GM18519 (cell line): Measurements from ENCODE around the gene TBC1D10B.
"Not testable (repeated sequence)": the region's sequence is repeated elsewhere in the genome, so short reads cannot be mapped to it uniquely, and the experiment has no call there.

Source experiments
- ATAC-seq: cut with Tn5 transposase; IDR thresholded peaks from one replicate; pipeline ENCODE4 v1.9.1; 2021; ENCODE audit warnings: mild to moderate bottlenecking, moderate library complexity; ENCODE audit not compliant: unreplicated experiment, low FRiP score

Gene TBC1D10B

DNA sequence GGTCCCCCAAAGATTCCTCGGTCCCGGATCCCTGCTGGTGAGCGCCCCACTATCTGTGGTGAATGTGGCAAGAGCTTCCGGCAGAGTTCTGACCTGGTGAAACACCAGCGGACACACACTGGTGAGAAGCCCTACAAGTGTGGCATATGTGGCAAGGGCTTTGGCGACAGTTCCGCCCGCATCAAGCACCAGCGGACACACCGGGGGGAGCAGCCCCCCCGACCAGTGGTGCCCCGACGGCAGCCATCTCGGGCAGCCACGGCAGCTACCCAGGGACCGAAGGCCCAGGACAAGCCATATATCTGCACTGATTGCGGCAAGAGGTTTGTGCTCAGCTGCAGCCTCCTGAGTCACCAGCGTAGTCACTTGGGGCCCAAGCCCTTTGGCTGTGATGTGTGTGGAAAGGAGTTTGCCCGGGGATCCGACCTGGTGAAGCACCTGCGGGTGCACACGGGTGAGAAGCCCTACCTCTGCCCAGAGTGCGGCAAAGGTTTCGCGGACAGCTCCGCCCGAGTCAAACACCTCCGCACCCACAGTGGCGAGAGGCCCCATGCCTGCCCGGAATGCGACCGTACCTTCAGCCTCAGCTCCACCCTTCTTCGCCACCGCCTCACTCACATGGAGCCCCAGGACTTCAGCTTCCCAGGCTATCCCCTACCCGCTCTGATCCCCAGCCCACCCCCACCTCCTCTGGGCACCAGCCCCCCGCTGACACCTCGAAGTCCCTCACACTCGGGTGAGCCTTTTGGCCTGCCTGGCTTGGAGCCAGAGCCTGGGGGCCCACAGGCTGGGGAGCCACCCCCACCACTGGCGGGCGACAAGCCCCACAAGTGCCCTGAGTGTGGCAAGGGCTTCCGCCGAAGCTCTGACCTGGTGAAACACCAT, 27.7 kb upstream of the TBC1D10B start:
- ATAC-seq: no peak

DNA sequence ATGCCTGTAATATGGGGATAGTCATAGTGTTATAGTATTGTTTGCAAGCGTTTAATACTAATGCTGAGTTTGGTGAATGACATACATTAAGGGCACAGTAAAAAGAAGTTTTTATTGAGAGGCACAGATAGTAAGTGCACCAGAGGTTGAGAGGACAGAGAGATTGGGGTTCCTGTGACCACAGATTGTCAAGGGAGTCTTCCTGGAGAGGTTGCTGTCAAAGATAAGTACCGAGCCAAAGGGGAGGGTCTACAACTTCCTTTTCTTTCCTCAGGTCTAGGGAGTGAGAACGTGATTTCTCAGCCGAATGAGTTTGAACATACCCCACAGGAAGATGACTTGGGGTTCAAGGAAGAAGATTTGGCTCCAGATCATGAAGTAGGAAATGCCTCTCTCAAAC, 26.8 kb upstream of the TBC1D10B start:
- ATAC-seq: no peak

DNA sequence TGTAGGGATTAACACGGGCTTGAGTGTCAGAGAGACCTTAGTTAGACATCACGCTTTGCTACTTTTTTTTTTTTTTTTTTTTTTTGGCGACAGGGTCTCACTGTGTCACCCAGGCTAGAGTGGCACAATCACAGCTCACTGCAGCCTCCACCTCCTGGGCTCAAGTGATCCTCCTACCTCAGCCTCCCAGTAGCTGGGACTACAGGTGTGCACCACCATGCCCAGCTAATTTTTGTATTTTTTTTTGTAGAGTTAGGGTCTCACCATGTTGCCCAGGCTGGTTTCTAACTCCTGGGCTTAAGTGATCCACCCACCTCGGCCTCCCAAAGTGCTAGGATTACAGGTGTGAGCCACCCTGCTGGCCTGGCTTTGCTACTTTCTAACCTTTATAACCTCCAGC, 26.3 kb upstream of the TBC1D10B start:
- ATAC-seq: not testable (repeated sequence)

DNA sequence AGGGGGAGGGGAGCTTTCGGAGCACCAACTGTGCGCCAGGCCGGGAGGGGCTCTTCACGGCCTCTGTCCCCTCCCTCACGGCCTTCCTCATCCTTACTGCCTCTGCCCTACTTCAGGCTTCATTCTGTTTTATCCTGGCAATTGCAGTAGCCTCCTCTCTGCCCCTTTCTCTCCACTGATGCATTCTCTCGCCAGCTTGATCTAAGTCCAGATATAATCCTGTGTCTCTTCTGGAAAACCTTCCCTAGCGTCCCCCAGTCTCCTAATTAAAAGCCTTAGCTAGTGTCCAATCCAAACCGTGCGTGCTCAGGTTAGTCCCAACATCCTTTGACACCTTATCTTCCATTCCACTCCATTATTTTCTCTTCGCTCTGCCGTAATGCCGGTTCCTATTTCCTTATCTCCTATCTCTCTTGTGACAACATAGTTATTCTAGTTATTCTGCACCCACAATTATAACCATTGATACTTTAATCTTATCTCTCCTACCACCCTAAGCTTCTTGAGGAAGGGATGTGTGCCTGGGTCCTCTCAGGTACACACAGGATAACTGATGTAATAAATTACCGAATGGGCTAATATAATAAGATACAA, 25.8 kb upstream of the TBC1D10B start:
- ATAC-seq: no peak

DNA sequence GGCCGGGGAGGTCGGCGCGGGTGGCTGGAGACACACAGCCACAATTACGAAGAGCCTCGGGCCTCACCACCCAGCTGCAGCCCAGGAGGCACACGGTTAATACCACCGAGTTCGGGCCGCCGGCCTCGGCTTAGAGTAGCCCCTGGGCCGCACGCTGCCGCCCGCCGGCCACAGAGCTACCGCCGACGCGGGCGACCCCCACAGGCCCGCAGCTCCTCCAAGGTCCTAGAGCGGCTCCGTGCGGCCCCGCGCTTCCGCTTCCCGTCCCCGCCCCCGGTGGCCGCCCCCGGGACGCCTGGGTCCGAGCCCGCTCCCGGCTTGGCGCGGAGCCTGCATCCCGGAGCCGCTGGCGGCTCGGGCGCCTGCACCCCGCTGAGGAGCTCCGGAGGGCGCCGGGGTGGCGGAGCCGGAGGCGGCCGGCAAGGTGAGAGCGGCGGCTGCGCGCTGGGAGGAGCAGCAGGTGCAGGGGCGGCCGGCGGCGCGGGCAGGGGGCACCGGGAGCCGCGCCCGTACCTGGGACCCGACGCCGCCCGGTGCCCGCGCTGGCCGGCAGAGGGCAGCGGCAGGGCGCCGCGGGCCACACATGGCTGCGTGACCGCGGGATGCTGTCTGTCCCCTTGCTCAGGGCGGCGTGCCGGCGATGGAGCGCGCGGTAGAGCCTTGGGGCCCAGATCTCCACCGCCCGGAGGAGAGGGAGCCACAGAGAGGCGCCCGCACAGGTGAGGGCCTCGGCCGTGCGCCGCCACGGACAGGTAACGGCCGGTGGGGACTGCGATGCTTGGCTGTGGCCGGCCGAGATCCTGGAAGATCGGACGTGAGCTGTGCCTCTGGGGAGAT, 25.1 kb upstream of the TBC1D10B start, which contains the start of gene ZNF48:
Gene ZNF48 (plus strand): TSS at position 266 of the 837 bp plus-strand sequence. CDS start 375 bp downstream, at position 641.
- no peak for ATAC-seq

DNA sequence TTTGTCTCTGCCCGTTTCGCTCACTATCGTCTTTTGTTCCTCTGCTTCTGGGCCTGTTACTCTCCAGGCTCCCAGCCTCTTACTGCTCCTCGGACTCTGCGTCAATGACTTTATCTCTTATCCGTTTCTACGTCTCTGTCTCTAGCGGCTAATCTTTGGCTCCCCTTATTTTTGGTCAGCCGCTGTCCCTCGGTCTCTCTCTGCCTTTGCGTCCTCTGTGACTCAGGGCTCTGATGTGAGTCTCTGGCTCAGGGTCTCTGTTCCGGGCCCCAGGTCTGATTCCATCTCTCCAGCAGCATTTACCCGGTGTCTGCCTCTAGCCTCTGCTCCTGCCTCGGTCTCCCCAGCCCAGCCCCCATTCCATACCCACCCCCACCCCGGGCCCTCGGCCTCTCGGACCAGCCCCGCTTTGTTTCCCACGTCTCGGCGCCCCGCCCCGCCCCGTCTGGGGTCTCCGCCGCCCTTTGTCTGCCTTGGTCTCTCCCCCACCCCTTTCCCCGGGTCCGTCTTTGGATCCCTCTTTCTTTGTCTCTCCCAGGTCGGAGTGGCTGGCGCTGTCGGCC, 24.4 kb upstream of the TBC1D10B start:
- no peak for ATAC-seq

DNA sequence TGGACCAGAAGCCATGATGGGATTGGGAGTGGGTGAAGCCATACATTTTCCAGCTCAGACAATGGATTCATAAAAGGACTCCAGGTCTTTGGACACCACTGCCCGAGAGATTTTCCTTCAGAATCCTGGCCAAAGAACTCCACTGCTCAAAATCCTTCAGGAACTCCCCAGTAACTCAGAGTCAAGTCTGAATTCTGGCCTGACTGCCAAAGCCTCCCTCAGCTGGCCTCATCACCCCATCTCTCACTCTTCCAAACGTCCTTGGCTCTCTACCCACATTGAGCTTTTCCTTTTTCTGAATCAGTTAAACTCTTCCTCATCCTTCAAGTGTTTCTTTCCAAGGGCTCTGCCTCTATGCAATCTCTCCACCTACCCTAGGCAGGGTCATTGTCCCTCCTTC, 13.2 kb upstream of the TBC1D10B start:
- no peak for ATAC-seq

DNA sequence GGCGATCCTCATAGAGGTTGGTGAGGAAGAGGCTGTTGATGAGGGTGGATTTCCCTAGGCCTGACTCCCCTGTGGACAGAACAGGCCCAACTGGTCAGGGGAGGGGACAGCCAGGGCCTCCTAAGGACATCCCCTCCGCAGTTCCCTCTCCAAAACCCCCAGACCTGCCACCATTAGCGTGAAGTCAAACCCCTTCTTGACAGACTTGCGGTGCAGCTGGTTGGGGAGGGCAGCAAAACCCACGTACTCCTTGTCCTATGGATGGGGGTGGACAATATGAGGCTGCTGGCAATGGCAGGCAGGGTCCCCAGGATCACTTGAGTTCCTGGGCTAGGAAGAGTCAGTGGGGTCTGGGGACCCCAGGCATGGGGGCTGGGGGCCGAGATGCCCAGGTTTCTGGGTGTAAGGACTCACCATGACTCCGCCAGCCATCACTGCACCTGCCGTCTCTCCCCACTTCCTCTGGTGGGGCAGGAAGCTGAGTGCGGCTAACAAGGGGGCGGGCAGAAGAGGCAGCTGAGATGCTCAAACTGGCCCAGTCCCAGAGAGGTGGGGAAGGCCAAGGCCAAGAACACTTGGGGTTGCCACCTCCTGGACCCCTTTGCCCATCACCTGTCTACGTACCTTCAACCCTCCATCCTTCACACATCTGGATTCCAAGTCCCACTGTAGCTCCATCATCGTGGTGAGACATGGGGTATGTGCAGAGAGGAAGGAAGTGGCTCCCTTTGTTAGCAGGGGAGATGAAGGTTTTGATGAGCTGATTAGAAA, 12.0 kb upstream of the TBC1D10B start, which contains the start of gene SEPTIN1:
Gene SEPTIN1 (minus strand): TSS at position 451 of the 771 bp plus-strand sequence. CDS start 19 bp downstream, at position 432.
- ATAC-seq: no peak

DNA sequence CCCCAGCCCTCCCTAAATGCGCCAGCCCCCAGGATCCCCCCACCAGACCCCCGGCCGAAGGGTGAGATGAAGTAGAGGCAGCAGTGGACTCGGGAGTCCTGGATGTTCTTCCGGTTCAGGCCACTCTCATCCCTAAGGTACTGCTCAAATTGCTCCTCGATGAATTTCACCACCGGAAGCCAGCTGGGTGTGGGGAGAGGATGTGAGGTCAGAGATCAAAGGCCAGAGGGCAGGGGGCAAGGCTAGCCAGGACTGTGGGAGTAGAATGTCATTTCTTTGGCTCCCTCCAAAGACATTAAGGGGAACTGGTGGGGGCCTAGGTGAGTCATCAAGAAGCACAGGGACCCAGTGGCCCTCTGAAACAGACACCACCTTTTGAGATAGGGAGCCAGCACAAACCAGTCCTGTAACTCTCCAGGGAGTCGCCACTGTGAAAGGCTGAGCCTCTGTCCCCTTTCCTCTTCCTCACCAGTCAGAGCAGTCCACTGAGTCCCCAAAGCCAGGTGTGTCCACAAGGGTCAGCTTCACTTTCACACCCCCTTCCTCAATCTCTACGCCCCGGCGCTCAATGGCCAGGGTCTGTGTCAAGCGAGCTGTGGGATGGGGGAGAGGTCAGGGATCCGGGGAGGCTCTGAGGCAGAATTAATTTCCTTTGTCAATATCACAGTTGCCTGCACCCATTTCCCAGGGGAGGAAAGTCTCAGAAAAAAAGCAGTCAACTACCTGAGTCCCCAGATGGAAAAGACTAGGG, 11.2 kb upstream of the TBC1D10B start:
- ATAC-seq: no peak

DNA sequence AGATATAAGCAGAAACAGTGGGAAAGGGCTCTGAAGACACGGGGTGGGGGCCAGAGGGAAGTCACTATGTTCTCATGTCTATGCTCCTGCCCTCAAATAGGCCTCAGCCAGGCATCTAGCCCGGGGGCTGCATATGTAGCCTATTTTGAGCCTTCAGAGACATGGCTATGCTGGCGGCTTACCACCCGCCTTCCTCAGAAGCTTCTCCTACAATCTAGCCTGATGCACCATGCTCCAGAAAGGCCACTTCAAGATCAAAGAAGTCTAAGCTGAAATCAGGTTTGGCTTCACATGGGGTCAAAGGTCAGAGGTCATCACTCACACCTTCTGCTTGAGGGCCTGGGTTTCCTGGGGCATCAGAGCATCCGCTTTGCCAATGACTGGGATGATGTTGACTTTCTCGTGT, 10.5 kb upstream of the TBC1D10B start:
- no peak for ATAC-seq

DNA sequence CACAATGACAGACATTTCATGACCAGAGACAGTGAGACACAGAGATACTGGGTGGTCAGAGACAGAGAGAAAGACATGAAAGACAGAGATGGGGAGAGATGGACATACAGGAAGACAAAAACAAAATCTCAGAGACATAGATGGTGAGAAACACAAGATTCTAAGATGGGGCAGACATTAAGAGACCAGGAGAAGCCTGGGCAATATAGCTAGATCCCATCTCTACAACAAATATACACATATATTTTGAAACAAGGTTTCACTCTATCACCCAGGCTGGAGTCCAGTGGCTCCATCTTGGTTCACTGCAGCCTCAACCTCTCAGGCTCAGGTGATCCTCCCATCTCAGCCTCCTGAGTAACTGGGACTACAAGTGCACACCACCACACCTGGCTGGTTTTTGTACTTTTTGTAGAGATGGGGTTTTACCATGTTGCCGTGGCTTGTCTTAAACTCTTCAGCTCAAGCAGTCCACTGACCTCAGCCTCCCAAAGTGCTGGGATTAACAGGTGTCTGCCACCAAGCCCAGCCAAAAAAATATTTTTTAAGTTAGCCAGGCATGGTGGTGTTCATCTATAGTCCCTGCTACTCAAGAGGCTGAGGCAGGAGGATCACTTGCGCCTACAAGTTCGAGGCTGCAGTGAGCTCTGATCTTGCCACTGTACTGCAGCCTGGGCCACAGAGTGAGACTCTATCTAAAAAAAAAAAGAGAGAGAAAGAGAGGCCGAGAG, 9.9 kb upstream of the TBC1D10B start:
- ATAC-seq: no peak

DNA sequence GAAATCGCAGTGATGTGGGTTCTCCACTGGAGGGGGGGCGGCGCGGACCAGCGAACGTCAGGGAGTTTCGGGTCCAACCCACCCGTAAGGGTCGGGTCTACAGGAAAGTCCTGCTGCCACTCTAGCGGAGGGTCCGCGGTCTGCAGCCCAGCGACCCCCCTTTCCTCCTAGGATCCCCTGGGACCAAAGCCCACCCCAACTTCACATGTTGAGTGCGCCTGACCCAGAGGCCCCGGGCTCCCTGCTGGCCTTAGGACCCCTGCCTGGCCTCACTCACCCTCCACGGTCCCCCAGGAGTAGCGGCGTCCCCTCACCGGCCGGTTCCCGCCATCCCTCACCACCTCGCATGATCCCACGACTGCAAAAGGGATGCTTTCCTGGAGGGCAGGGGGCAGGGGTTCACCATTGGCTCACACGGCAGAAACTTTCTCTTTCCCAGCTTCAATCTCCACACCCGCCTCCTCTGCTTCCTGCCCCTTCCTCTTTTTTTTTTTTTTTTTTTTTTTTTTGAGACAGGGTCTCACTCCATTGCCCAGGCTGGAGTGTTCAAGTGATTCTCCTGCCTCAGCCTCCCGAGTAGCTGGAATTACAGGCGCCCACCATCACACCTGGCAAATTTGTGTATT, 9.0 kb upstream of the TBC1D10B start:
- ATAC-seq: no peak

DNA sequence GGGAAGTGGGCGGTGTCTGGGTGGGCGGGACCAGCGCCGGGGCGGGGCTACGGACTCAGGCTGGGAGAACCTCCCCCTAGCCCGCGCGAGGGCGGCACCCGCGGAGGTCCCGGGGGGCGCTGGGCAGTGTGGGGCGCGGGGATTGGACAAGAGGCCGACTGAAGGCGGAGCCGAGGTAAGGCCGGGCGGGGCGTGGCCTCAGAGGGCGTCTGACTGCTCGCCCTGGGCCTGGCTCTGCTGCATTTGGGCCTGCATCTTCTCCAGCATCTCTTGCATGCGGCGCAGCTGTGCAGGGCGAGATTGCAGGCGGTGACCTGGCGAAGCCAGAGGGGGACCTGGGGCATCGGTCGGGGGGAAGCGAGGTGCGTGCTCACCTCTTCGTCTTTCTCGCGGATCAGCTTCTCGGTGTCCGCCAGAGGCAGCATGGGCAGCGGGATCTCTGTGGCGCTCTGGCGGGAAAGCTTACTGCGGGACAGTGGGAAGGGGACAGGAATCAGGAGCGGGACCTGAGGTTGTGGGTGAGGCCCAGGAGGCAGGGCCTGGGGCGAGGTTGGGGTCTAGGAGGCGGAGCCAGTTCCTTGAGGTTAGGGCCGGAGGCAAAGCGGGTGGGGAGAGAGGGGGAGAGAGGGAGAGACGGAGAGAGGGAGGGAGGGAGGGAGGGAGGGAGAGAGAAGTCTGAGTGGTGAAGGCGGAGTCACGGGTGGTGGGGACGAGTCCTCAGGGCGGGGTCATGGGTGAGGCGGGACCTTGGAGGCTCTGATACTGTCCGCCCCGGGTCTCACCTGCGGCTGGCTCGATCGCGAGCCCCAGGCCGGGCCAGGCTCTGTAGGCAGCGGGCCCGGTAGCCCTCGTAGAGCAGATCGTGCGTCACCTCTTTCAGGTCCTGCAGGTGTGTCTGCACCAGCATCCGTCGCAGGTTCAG, 8.2 kb upstream of the TBC1D10B start:
- ATAC-seq: peak; percentile 74

DNA sequence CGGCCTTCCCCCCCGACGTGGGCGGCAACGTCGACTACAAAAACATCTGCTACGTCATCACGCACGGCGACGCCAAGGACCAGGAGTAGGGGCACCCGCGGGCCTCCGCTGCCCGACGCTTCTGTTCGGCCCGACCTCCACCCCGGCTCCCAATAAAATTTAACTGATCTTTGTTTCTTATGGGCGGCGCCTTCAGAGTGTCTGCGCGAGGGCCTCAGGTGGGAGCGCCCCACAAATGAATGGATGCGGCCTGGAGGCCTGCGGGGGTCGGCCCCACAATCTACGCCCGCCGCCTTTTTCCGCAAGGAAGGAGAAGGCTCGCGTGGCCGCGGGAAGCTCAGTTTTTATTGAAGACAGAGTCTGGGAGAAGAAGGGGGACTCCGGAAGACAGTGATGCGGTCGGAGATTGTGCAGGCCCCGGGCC, 7.5 kb upstream of the TBC1D10B start:
- no peak for ATAC-seq

DNA sequence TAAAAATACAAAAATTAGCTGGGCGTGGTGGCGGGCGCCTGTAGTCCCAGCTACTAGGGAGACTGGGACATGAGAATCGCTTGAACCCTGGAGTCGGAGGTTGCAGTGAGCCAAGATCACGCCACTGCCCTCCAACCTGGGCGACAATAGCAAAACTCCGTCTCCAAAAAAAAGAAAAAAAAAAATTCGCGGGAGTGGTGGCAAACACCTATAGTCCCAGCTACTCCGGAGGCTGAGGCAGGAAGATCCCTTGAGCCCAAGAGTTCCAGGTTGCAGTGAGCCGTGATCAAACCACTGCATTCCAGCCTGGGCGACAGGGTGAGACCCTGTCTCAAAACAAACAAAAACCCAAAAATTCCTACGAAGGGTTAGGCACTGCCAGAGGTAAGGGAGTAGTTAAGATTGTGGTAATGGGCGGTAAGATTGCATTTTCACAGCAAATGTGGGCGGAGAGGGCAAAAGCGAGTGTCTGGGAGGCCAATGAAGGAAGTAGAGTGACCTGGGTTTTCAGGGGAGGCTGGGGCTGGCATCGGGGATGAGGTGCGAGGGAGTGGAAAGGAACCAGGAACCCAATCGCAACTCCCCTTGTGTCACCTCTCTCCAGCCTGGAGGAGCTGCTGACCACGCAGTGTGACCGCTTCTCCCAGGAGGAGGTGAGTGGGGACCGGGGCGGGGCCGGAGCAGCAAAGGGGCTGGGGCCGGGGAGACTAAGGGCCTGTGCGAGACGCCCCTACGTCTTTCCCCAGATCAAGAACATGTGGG, 6.9 kb upstream of the TBC1D10B start:
- ATAC-seq: no peak

DNA sequence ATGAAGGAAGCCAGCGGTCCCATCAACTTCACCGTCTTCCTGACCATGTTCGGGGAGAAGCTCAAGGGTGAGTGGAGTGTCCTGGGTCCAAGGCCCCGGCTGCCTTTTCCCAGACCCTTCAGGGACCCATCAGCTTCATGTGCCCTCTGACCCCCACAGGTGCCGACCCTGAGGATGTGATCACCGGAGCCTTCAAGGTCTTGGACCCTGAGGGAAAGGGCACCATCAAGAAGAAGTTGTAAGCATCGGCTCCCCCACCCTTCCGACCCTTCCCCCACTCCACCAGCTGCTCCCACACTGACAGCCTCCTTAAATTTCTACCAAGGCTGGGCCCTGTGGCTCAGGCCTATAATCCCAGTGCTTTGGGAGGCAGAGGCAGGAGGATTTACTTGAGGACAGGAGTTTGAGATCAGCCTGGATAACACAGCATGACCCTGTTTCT, 6.2 kb upstream of the TBC1D10B start:
- ATAC-seq: no peak
